ENCODE data around the gene UNC5C. TPM values are rescaled to one million over a fixed set of nuclear protein-coding genes. Genes with fewer than 3 reads are reported as not detected.

UNC5C gene
- total RNA-seq, 1 donor from 2014 or later: not detected

DNA sequence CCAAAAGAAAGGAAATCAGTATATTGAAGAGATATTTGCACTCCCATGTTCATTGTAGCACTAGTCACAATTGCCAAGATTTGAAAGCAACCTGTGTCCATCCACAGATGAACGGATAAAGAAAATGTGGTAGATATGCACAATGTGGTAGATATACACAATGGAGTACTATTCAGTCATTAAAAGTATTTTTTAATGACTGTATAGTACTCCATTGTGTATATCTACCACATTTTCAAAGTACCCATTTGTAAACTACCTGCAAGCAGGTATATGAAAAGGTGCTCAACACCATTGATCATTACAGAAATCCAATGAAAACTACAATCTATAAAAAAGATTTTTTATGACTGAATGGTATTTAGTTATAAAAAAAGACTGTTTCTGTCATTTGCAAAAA lies 200.4 kb downstream of the UNC5C start:
- no peak for DNase-seq (ENCODE audit: low read depth in 2 of 2)

DNA sequence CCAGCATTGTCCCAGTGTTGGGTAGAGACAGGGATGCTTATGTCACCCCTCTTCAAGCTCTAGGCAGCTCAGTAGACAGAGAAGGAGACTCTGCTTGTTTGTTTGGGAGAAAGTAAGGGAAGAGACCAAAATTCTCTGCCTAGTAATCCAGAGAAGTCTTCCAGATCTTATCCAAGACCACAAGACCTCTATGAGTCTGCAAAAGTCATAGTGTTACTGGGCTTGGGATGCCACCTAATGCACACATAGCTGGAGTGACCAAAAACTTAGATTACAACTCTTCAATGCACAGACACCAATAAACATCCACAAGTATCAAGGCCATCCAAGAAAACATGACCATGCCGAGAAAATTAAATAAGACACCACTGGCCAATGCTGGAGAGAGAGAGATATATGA lies 205.5 kb downstream of the UNC5C start:
- no peak for DNase-seq (ENCODE audit: low read depth in 2 of 2)

DNA sequence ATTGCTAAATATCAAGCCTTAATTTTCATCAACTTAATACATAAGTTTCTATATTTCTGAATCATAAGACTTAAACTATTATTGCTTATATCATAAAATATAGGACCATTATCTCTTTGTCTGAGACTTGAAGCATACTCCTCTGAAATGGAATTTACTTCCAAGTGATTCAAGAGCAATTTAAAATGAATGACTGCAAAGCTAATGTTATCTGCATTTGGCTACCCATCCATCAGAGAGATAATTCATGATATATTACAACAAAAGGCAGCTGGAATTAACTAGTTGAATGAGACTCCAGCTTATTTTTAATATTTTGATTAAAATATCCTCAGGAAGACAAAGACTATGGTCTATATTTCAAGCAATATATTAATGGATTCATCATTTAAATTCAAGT lies 208.6 kb downstream of the UNC5C start:
- no peak for DNase-seq (ENCODE audit: low read depth in 2 of 2)

DNA sequence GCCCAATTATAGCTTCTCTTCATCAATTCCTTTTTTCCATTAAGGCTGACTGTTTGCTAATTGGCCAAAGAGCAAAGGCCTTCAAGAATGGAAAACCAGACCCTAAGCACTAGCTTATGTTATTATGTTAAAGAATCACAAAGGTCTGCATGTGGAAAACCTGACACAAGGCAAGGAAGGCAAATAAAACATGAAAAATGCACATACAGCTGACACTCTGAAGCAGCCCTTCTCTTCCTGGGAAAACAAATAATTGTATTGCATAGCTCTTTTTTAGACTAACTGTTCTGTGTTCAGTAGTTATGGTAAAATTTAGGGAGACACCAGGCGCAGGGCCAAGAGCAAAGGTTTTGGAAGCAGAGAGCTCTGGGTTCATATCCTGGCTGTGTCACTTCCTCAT lies 223.1 kb downstream of the UNC5C start:
- no peak for DNase-seq (ENCODE audit: low read depth in 2 of 2)

DNA sequence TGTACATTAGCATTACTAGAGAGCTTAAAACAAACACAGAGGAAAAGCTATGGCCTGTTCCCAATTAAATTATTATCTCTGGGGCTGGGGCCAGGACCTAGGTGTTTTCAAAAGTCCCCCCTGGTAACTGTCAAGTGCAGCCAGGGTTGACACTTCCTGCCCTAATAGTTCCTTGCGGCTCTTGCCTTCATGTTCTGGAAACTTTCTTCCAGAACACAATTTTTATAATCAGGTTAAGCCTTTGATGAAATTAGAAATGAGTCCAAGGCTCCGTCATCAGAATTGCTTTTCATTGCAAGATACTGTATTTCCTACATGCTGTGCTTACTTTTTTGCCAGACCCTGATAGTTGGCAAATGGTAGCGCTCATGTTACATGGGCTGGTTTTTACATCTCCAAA lies 229.6 kb downstream of the UNC5C start:
- no peak for DNase-seq (ENCODE audit: low read depth in 2 of 2)

DNA sequence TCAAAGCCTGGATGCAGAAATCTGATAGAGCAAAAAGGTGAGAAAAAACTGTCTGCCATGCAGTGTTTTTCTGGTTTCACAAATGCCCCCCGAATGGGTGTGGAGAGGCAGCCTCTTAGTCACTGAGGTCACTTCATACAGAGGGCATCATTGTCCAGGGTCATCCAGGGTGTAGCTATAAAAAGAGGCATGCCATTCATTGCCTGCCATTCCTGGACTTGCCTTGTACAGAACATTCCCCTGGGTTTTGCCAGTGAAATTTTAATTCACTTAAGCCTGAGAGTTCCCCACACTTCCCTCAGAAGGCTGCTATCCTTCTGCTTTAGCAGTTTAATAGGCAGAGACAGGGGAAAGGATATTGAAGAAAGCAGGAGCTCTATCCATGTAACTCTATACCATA lies 230.3 kb downstream of the UNC5C start:
- no peak for DNase-seq (ENCODE audit: low read depth in 2 of 2)

DNA sequence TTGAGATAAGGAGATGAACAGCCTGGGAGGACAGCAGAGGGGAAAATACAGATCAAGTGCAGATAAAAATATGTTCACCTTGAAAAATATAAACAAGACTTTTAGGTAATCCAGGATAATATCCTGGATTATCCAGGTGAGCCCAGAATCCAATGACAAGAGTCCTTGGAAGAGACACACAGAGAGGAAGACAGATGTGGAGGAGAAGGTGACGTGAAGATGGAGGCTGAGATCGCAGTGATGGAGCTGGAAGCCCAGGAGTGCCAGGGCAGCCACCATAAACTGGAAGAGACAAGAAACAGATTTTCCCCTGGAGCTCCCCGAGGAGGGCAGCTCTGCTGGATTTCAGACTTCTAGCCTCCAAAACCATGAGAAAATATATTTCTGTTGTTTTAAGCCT lies 230.7 kb downstream of the UNC5C start:
- no peak for DNase-seq (ENCODE audit: low read depth in 2 of 2)

DNA sequence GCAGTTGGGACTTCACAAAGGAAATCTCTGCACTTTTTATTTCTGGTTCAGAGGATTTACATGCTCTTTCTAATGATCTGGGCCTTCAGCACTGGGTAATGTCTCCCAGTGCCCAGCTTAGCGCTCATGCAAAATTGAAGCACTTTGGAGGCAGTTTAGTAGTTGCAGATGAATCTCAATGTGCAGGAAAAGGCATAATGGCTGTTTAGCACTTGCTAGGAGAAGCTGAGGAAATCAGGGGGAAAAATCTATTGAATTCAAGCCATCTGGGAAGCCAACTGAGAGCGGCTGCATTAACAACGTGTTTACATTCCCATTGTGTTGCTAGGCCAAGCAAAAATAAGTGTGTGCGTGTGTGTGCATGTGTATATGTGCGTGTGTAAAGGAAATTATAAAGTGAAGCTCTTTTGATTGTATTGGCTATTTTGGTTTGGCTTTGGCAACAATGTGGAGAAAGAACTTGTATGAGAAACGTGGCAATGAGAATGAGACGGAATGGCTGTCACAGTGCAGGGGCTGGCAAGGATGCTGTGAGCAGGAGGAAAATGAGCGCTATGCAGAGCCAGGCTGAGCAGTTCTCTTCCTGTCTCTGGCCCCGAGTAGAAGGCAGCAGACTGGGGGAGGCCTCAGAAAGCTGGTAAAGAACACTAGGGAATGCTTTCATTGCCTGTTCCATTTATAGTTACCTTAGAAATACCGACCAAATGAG lies 231.5 kb downstream of the UNC5C start:
- no peak for DNase-seq (ENCODE audit: low read depth in 2 of 2)

DNA sequence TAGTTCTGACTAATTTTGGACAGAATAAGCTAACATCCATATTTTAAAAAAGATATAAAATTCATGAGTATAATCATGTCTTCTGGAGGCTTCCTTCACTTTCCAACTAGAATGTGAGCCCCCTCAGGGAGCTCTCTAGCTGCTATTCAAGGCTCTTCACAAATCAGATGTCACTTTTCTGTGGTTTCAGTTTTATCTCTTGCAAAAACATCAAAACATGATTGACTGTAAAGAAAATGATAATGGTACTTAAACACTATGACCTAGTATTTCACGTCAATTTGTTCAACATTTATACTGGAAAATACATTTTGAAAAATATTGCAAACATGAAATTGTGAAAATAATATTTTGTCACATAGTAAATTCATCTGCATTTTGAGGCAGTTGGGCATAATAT lies 234.2 kb downstream of the UNC5C start:
- DNase-seq (ENCODE audit: low read depth in 2 of 2): no peak

DNA sequence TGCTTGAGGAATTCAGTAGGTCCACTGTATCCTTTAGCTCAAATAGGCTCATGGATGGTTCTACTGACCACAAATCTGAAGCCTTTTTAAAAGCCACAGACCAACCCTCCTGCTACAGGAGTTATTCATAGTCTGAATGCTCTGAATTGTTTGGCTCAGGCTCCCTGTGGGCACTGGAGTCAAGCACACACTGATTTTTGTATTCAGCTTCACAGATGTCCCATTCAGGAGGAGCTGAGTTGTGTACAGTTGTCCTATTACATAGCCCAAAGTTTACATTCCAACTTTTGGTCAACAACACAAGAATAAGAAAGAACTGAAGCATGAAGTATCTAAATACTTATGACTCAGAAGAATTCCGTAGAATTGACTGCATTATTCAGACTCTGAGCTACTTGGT lies 243.9 kb downstream of the UNC5C start:
- DNase-seq (ENCODE audit: low read depth in 2 of 2): no peak

DNA sequence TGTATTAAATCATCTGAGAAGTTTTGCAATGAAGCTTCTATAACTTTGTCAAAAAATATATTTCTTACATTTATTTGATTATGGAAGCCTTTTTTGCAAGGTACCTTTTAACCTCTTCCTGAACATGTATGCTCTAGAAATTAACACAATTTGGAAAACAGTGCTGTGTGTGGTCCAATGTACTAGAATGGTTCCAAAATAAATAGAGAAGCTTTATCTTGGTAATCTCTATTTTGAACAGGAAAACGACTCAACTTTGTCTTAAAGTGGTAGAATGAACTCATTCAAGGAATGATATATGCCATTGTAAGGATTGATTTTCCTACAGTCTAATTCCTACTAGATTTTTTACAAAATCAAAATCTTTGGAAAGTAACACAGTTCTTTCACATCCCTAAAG lies 248.5 kb downstream of the UNC5C start:
- DNase-seq (ENCODE audit: low read depth in 2 of 2): no peak

DNA sequence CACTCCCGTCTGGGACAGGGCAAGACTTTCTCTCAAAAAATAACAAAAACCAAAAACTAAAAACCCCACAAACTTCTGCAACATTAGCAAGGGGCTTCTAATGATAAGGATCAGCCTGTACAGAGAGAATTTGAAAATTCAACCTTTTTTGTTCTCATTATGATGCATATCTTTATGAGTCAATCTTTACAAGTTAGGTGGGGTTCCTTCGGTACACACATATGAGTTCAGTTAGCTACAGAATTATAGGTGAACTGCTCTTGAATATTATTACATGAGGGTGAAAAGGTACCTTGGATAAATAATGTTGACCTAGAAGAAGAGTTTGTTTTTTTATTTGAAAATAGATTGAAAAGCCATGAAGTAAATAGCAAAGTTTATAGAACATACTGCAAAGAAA lies 252.7 kb downstream of the UNC5C start:
- DNase-seq (ENCODE audit: low read depth in 2 of 2): no peak

DNA sequence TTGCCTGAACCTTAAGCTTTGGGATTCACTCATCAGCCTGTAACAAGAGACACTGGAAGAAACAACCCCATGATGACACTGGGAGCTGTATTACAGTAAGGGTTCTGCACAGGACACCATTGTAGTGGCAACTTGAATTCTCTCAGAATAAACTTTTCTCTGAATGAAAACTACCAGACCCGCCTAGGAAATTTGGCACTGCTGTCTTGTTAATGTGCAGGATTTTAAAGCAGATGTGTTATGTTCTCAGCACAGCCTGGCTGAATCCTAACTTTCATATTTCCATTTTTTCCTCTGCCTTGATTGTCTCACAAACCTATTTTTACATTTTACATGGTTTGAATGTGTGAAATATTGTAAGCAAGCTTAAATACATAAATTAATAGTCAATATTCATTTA lies 253.6 kb downstream of the UNC5C start:
- no peak for DNase-seq (ENCODE audit: low read depth in 2 of 2)

DNA sequence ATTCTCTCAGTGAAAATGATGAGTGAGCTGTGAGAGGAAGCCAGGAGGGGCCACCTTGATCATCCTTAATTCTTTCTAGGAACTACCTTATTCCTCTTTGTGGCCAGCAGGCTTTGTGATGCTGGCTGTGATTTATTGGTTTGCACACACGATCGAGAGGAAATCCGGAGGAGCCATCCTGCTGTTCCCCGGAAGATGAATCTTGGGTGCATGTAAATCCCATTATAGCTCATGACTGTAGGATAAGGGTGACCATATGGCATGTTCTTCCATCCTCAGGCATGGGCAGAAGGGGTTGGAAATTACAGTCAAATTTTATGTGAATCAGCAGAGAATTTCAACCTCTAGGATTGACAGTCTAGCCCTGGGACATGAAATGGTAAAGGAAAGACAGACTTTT lies 254.5 kb downstream of the UNC5C start:
- DNase-seq (ENCODE audit: low read depth in 2 of 2): no peak

DNA sequence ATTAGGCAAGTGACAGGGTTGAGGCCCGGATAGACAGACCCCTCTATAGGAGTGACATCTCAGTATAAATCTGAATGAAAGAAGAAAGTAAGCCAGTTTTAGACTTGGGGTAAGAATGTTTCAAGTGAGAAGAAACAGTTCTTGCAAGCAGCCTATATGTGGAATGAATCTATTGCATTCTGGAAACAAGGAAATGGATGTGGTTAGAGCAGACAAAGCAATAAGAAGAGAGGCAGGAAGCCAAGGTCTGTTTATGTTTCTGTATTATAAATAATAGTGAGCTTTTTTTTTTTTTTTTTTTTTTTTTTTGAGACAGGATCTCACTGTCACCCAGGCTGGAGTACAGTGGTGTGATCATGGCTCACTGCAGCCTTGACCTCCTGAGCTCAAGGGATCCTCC lies 255.8 kb downstream of the UNC5C start:
- peak in 1 of 2 donors; percentile 59 for DNase-seq (ENCODE audit: low read depth in 2 of 2)

DNA sequence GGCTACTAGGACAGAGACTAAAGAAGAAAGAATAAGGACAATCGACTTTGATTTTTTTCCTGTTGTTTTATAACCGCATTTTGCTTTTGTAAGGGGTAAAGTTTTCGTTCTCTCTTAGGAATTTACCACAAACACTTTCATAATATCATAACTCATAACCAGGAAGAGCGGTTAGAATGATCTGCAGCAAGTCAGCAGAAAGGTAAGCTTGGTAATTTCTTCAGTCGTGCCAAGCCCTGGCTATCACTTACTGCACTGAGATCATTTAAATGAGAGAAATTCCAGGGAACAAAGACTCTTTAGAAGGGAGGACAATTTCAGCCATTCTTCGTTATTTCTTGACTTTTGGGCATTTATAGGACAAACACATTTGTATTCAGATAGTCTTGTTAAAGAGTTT lies 258.1 kb downstream of the UNC5C start:
- DNase-seq (ENCODE audit: low read depth in 2 of 2): no peak

DNA sequence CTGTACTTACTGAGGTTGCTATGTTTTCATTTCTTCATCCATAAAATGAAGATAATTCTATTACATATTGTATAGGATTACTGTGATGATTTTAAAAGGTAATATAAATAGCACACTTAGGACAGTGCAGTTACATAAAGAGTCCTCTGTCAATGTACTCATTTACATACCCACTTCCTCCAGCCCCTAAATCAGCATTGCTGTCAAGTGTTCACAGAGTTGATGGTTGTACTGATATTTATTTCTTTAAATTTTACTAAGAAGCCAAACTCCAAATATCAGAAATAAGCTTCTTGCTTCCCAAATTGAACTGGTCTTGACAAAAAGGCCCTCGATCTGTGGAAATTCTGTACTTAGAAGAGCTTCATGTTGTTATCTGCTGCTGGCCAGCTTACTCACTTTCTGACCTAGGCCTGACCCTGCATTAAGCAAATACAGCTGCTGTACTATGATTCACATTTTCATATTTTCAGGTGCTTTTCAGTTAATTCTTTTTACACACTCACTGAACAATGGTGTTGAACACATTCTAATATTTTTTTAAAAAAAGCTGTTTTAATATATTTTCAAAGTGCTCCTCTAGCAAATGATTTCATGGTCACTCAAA lies 259.6 kb downstream of the UNC5C start:
- peak in 1 of 2 donors; percentile 77 for DNase-seq (ENCODE audit: low read depth in 2 of 2)

DNA sequence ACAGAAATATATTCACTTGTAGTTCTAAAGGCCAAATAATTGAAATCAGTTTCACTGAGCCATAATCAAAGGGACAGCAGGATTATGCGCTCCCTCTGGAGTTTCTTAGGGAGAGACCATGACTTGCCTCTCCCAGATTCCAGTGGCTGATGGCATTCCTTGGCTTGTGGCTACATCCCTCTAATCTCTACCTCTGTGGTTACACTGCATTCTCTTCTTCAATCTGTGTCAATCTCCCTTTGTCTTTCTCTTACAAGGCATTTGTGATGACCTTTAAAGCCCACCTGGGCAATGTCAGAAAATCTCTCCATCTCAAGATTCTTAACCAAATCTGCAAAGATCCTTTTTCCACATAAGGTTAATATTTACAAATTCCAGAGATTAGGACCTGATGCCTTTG lies 260.2 kb downstream of the UNC5C start:
- DNase-seq (ENCODE audit: low read depth in 2 of 2): no peak

DNA sequence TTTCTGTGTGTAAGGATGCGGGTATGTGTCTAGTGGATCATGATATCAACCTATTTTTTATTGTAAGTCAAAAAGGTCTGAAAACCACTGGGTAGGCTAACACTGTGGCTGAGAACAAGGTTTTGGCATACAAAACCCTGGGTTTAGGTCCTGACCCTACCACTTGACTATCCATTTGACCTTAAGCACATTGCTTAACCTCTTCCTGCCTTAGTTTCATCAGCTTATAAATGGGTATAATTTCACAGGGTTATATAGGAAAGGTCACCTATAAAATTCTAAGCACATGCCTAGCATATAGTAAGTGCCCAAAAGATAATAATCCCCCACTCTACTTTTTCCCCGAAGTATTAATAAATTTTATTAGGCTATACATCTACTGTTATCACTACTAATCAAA lies 263.0 kb downstream of the UNC5C start:
- no peak for DNase-seq (ENCODE audit: low read depth in 2 of 2)

DNA sequence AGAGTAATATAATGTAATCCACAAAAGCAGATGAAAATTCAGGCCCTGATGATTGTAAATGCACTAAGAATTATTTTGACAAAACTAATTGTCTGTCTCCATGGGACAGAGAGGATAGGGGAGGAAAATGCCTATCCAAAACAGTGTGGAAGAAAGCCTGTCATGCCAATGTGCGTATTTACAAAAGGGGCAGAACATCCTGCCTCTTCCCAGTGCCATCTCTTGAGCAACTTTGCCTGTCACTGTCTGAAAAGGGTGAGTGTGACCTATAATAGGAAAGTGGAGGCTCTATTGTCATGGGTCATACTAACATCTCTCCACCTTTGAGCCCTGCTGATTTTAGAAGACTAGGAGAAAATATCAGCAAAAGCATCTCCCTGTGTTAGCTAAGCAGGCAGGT lies 264.1 kb downstream of the UNC5C start:
- DNase-seq (ENCODE audit: low read depth in 2 of 2): no peak

DNA sequence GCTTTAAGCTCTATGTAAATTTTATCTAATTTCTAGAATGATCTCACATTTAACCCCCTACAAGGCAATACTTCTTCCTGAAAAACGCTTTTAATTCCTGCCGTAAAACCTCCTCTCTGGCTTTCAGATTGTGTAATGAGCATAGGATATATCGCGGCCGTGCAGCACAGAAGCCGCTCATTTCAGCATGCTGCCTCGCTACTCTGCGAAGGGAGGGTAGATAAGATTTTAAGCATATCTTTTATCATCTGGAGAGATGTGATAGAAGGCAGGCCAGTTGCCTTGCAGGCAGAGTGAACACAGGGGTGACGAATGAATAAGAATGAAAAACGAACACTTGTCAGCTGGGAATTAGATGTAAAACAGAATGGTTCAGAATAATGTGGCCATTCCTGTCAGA lies 265.5 kb downstream of the UNC5C start:
- DNase-seq (ENCODE audit: low read depth in 2 of 2): no peak

DNA sequence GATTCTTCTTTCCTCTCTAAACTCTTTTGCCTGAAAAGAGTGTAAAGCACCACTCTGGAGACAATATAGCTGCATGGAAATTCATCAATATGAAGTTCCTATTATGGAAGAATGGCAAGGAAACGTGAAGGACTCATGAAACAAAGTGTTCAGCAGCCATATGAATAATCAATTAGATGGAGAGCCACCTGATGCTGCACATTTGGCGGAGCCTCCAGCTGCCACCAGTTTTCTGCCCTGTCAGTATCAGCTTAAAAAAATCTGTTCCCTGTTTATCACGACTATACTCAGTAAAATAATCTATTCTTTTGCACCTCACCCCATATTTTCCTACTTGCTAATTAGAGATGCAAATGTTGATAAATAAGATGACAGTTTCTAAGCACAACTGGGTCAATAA lies 276.0 kb downstream of the UNC5C start:
- no peak for DNase-seq (ENCODE audit: low read depth in 2 of 2)

DNA sequence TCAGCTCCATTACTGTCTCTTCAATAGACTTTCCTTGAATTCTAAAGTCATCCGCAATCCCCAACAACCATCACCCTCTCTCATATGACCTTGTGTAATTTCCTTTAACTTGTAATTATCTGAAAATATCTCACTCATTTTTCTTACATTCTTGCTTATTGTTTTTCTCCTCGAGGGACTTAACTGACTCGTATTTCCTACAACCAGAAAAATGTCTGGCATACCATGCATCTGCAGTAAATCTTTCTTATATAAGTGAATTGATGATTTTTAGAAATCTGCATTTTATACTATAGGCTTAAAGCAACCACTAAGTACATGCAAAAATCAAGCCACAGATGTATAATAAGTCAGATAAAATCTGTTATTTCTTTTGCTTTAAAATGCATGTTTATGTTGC lies 276.7 kb downstream of the UNC5C start:
- DNase-seq (ENCODE audit: low read depth in 2 of 2): no peak

All from dermis microvascular lymphatic vessel endothelial cell (primary cell).